Lower leg skin (tissue), 4 donors: ENCODE measurements around the gene PLGRKT. TPM values are rescaled to one million over a fixed set of nuclear protein-coding genes. Genes with fewer than 3 reads are reported as not detected.

Experiments used
- total RNA-seq, 4 donors: library from RNA; depleted of rRNA; stranded (reverse); fragments of >200 nt; gene quantifications; one replicate each; pipeline ENCODE4 v1.1.0, GENCODE V29; 2016

The PLGRKT gene
- total RNA-seq, 4 donors from 2014 or later = 6.1 to 15.3 (median 9.1) TPM

Other genes starting within 250 kb of the PLGRKT start
- not detected for gene INSL4, start 206.5 kb downstream of the PLGRKT start, total RNA-seq
- gene RLN2, start 133.2 kb downstream of the PLGRKT start, total RNA-seq = not detected
- under 1 TPM in 1 of 4 donors, not detected in 3; 0.30 TPM for gene RLN1, start 98.0 kb downstream of the PLGRKT start, total RNA-seq
- 1 to 10 TPM in 1 of 4 donors, under 1 TPM in 3; 0.08 to 1.5 (median 0.50) TPM for gene CD274, start 12.6 kb upstream of the PLGRKT start, total RNA-seq
- 1 to 10 TPM in 2 of 4 donors, under 1 TPM in 1, not detected in 1; 0.63 to 2.5 (median 1.3) TPM for gene PDCD1LG2, start 72.6 kb upstream of the PLGRKT start, total RNA-seq
- gene RIC1, start 191.2 kb upstream of the PLGRKT start, total RNA-seq = 10 to 100 TPM; 31.3 to 62.3 (median 37.6) TPM